ENCODE measurements around the gene NOSIP. TPM values are rescaled to one million over a fixed set of nuclear protein-coding genes. Genes with fewer than 3 reads are reported as not detected.
A peak's percentile ranks its signal among the peaks of the same experiment; 100 is the strongest.

The NOSIP gene
- total RNA-seq, 2 experiments from 2014 or later: 71.4 to 73.1 TPM

DNA sequence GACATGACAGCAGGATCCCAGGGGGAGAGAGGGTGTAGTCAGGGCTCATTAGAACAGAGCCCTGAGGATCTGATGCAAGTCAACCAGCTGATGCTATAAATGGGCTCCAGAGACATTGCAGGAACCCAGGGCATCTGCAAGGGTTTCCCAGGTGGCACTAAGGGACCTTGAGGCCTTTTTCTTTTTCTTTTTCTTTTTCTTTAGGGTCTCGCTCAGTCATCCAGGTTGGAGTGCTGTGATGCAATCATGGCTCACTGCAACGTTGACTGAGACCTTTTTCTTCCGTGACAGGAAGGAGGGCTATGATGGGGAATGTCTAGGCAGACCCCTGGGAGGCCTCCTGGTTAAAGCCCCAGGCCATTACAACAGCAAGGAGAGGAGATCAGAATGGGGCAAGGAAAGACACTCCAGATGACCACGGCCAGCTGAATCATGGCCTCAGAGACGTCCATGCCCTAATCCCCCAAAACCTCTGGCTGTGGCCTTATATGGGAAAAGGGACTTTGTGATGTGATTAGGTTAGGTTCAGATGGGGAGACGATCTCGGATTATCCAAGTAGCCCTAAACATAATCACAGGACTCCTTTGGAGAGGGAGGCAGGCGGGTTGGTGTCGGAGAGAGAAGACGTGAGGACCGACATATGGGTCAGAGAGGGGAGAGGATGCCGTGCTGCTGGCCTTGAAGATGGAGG lies 72.4 kb downstream of the NOSIP start:
- POLR2A ChIA-PET: no interaction called here
- intact Hi-C loops (cut with DNase I, micrococcal nuclease): loop anchor here in 1 of 2 experiments (2.0 kb wide), 1 partner anchor 19 kb away; no protein-coding TSS in a partner anchor

DNA sequence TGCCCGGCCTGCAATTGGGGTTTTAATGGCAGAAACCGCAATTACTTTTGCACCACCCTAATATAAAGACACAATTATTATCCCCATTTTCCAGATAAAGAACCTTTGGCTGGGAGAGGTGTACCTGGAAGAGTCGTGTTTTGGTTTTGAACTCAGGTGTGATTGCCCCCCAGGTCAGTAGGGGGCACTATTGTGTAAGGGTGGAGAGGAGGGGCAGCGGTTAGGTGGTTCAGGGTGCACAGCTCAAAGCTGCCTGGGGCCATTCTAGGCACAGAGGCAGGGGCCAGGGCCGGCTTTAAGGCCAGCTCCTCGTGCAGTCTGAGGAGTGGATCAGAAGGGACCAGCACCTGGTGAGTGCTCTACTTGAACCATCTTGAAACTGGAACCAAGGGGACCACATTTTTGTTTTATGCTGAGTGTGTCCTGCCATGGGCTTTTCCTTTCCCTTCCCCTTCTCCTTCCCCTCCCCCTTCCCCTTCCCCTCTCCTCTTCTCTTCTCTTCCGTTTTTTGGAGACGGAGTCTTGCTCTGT lies 73.7 kb downstream of the NOSIP start:
- peak; percentile 86 for ATAC-seq
- no peaks in the 10 kb centered on the region for H3K27me3 Mint-ChIP-seq
- no peaks in the 10 kb centered on the region for H3K36me3 Mint-ChIP-seq (ENCODE audit: low read depth)
- intact Hi-C loops (cut with DNase I, micrococcal nuclease): loop anchor here (1.0 to 2.0 kb wide), 4 partner anchors 20 to 166 kb away; no protein-coding TSS in a partner anchor
- no peak overlapping the region for H3K27ac Mint-ChIP-seq
- H3K4me3 Mint-ChIP-seq: no peak overlapping the region
- ChIA-PET POLR2A (no interaction called here), CTCF (interaction anchor here (0.5 to 8.3 kb wide), 20 partner anchors 8 to 224 kb away, joined by 3 to 135 read pairs (median 5); partner anchors contain the start of genes ADM5, NOSIP, PRMT1 and RCN3)
- H3K4me1 Mint-ChIP-seq: peaks cover 20% of the 10 kb centered on the region
- peak; percentile 88 for DNase-seq
- no peaks in the 10 kb centered on the region for H3K9me3 Mint-ChIP-seq (ENCODE audit: low read depth)

More for the DNA sequence above, 72.4 kb downstream of the NOSIP start:
- no peak for DNase-seq
- H3K9me3 Mint-ChIP-seq (ENCODE audit: low read depth): no peaks in the 10 kb centered on the region
- H3K27me3 Mint-ChIP-seq: no peaks in the 10 kb centered on the region
- H3K27ac Mint-ChIP-seq: no peak overlapping the region
- peaks cover 21% of the 10 kb centered on the region for H3K4me1 Mint-ChIP-seq
- ATAC-seq: no peak
- CTCF ChIA-PET: interaction anchor here (0.5 to 8.3 kb wide), 12 partner anchors 9 to 171 kb away, joined by 3 to 135 read pairs (median 4); partner anchors contain the start of gene RCN3
- no peaks in the 10 kb centered on the region for H3K36me3 Mint-ChIP-seq (ENCODE audit: low read depth)
- H3K4me3 Mint-ChIP-seq: no peak overlapping the region

Other genes starting within 250 kb of the NOSIP start
- 100 to 1,000 TPM; 152 to 191 TPM for gene CD37, start 245.2 kb downstream of the NOSIP start, total RNA-seq
- gene TEAD2, start 218.1 kb downstream of the NOSIP start, total RNA-seq: not detected
- not detected for gene DKKL1, start 216.7 kb downstream of the NOSIP start, total RNA-seq
- gene KASH5, start 192.3 kb downstream of the NOSIP start, total RNA-seq: 1 to 10 TPM in 1 of 2 experiments, under 1 TPM in 1; 0.96 to 1.2 TPM
- gene PTH2, start 157.1 kb downstream of the NOSIP start, total RNA-seq: not detected
- not detected for gene GFY, start 155.2 kb downstream of the NOSIP start, total RNA-seq
- gene SLC17A7, start 139.0 kb downstream of the NOSIP start, total RNA-seq: under 1 TPM; 0.07 to 0.14 TPM
- gene PIH1D1, start 128.7 kb downstream of the NOSIP start, total RNA-seq: 100 to 1,000 TPM; 117 to 138 TPM
- gene ALDH16A1, start 127.3 kb downstream of the NOSIP start, total RNA-seq: 10 to 100 TPM; 26.8 to 33.3 TPM
- gene FLT3LG, start 106.3 kb downstream of the NOSIP start, total RNA-seq: 10 to 100 TPM; 38.6 to 43.2 TPM
- gene RPL13A, start 92.9 kb downstream of the NOSIP start, total RNA-seq: 1,000 to 10,000 TPM; 3,861 to 3,967 TPM
- 1,000 to 10,000 TPM; 2,778 to 3,370 TPM for gene RPS11, start 84.1 kb downstream of the NOSIP start, total RNA-seq
- gene FCGRT, start 67.9 kb downstream of the NOSIP start, total RNA-seq: 10 to 100 TPM; 16.3 to 18.1 TPM
- 10 to 100 TPM; 10.9 to 13.5 TPM for gene RCN3, start 52.6 kb downstream of the NOSIP start, total RNA-seq
- 1 to 10 TPM in 1 of 2 experiments, under 1 TPM in 1; 0.81 to 1.6 TPM for gene PRRG2, start 760 bp upstream of the NOSIP start, total RNA-seq
- gene PRR12, start 10.6 kb upstream of the NOSIP start, total RNA-seq: 10 to 100 TPM; 21.0 to 22.7 TPM
- gene RRAS, start 59.6 kb upstream of the NOSIP start, total RNA-seq: 10 to 100 TPM in 1 of 2 experiments, 1 to 10 TPM in 1; 9.7 to 11.7 TPM
- gene SCAF1, start 61.7 kb upstream of the NOSIP start, total RNA-seq: 10 to 100 TPM; 43.3 to 64.0 TPM
- 100 to 1,000 TPM; 123 to 125 TPM for gene IRF3, start 85.3 kb upstream of the NOSIP start, total RNA-seq
- 10 to 100 TPM; 79.6 to 93.8 TPM for gene BCL2L12, start 85.4 kb upstream of the NOSIP start, total RNA-seq
- gene PRMT1, start 96.7 kb upstream of the NOSIP start, total RNA-seq: 100 to 1,000 TPM; 384 to 448 TPM
- 1 to 10 TPM; 4.1 to 4.4 TPM for gene ADM5, start 109.0 kb upstream of the NOSIP start, total RNA-seq
- 1 to 10 TPM; 1.1 to 1.6 TPM for gene CPT1C, start 110.6 kb upstream of the NOSIP start, total RNA-seq
- gene TSKS, start 182.8 kb upstream of the NOSIP start, total RNA-seq: 1 to 10 TPM; 1.9 to 2.1 TPM
- 100 to 1,000 TPM in 1 of 2 experiments, 10 to 100 TPM in 1; 79.4 to 102 TPM for gene AP2A1, start 186.4 kb upstream of the NOSIP start, total RNA-seq
- 10 to 100 TPM; 15.6 to 18.8 TPM for gene FUZ, start 232.7 kb upstream of the NOSIP start, total RNA-seq
- gene MED25, start 237.7 kb upstream of the NOSIP start, total RNA-seq: 10 to 100 TPM; 39.6 to 49.9 TPM